Measurements from ENCODE around the gene PRAMEF7. TPM values are rescaled to one million over a fixed set of nuclear protein-coding genes. Genes with fewer than 3 reads are reported as not detected.
"Not testable (repeated sequence)": the region's sequence is repeated elsewhere in the genome, so short reads cannot be mapped to it uniquely, and the experiment has no call there.

The PRAMEF7 gene
- not detected in 2 replicates for total RNA-seq (2014; rRNA removed; shearing (Covaris generic))

DNA sequence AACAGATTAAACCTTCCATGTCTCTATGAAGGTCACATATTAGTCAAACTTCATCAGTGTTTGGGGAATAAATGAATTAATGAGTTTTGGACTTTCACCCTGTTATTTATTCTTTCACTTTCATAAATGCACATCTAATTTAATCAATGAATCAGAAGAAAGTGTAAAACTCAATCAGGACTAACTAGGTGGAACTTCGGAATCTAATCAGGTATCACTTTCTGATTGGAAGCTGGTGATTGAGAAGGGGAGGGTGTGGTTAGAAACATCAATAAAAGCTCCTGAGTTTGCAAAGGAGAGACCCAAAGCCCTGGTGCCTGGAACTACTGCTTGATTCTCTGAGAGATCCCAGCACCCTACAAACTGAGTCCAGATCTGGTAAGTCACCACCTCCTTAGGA, at the start of gene PRAMEF7:
Gene PRAMEF7 (plus strand): TSS at position 301 of the 400 bp plus-strand sequence. CDS start 1,083 bp downstream, outside the sequence.
- H3K4me3 ChIP-seq; H3K27me3 ChIP-seq (replicated peaks); DNase-seq (ENCODE audit: low read depth in 1 of 2, low spot score in 2 of 2); H3K27ac ChIP-seq; H3K4me1 ChIP-seq (replicated peaks); H3K36me3 ChIP-seq; H3K9me3 ChIP-seq (replicated peaks): not testable (repeated sequence)

DNA sequence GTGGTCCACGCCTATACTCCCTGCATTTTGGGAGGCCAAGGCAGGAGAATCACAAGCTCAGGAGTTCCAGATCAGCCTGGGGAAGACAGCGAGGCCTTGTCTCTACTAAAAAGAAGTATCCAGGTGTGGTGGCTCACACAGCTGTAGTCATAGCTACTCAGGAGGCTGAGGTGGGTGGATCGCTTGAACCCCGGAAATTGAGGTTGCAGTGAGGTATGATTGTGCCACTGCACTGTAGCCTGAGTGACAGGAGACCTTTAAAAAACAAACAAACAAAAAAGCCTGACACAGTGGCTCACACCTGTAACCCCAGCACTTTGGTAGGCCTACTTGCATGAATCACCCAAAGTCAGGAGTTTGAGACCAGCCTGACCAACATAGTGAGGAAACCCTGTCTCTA, 38.0 kb upstream of the PRAMEF7 start:
- not testable (repeated sequence) for H3K4me1 ChIP-seq (replicated peaks); H3K27me3 ChIP-seq (replicated peaks); H3K4me3 ChIP-seq; H3K9me3 ChIP-seq (replicated peaks); H3K36me3 ChIP-seq; H3K27ac ChIP-seq; DNase-seq (ENCODE audit: low read depth in 1 of 2, low spot score in 2 of 2)

DNA sequence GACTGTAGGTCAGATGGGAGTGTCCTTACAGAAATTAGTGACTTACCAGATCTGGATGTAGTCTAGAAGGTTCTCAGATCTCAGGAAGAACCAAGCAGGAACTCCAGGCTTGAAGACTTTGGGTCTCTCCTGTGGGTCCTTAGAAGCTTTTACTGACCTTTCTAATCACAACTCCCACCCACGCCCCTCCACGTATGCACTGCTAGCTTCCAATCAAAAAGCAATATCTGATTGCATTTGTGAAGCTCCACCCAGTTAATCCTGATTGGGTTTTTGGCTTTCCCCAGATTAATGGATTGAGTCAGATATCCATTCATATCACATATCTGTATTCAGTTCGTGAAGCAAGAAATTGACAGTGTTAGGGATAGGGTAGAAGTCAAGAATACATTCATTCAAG, 30.3 kb upstream of the PRAMEF7 start, which contains the start of gene PRAMEF4:
Gene PRAMEF4 (minus strand): TSS at position 101 of the 400 bp plus-strand sequence. CDS start 2,807 bp downstream, outside the sequence.
- H3K27ac ChIP-seq; DNase-seq (ENCODE audit: low read depth in 1 of 2, low spot score in 2 of 2); H3K36me3 ChIP-seq; H3K27me3 ChIP-seq (replicated peaks); H3K4me1 ChIP-seq (replicated peaks); H3K9me3 ChIP-seq (replicated peaks); H3K4me3 ChIP-seq: not testable (repeated sequence)

DNA sequence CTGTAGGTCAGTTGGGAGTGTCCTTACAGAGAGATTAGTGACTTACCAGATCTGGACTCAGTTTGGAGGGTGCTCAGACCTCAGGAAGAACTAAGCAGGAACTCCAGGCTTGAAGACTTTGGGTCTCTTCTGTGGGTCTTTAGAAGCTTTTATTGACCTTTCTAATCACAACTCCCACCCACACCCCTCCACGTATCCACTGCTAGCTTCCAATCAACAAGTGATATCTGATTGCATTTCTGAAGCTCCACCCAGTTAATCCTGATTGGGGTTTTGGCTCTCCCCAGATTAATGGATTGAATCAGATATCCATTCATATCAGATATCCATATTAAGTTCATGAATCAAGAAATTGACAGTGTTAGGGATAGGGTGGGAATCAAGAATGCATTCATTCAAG, 18.2 kb upstream of the PRAMEF7 start, which contains the start of gene PRAMEF10:
Gene PRAMEF10 (minus strand): TSS at position 101 of the 400 bp plus-strand sequence. CDS start 2,423 bp downstream, outside the sequence.
- not testable (repeated sequence) for H3K9me3 ChIP-seq (replicated peaks); DNase-seq (ENCODE audit: low read depth in 1 of 2, low spot score in 2 of 2); H3K36me3 ChIP-seq; H3K27ac ChIP-seq; H3K4me3 ChIP-seq; H3K27me3 ChIP-seq (replicated peaks); H3K4me1 ChIP-seq (replicated peaks)

DNA sequence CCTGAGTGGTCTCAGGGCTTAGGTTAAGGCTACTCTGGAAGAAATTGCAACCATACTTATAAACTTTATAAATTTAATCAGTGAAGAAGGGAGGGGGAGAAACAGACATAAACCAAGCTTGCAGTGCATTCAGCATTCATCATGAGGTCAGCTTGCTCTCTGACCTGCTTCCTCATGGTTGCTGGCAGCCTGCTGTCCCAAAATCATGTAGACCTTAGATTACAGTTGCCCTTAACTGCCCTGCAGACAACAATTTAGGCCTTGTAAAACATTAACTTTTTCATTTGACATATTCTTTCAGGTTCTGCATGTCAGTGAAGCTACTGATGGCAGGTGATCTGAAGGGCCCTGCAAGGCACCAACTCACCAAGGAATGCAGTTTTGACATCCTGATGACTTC, 17.2 kb upstream of the PRAMEF7 start:
- not testable (repeated sequence) for DNase-seq (ENCODE audit: low read depth in 1 of 2, low spot score in 2 of 2)

DNA sequence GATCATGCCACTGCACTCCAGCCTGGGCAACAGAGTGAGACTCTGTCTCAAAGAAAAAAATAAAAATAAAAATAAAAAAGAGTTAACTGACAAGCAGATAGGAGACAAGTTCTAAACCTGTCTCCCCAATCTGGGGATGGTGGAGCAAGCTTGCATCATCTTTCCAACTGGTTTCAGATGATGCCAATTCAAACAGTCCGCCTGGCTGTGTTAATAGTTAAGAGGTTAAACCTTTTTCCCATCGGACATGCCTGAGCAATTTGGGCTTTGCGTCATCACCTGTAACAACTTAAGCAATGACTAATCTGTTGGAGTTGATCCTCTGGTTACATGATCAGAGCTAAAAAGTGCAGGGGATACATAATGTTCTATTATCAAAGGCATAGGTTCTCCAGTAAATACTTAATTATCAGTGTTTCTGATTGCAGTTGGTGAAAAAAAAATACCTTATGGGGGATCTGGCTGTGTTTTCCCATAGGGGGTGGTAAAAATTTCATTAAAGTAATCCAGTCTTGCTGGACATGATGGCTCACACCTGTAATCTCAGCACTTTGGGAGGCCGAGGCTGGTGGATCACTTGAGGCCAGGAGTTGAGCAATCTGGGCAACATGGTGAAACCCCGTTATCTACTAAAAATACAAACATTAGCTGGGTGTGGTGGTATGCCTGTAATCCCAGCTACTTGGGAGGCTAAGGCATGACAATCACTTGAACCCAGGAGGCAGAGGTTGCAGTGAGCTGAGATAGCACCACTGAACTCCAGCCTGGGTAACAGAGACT, 12.4 kb upstream of the PRAMEF7 start:
- not testable (repeated sequence) for H3K27me3 ChIP-seq (replicated peaks); H3K4me3 ChIP-seq; H3K4me1 ChIP-seq (replicated peaks); H3K36me3 ChIP-seq; H3K9me3 ChIP-seq (replicated peaks); H3K27ac ChIP-seq; DNase-seq (ENCODE audit: low read depth in 1 of 2, low spot score in 2 of 2)

More for the DNA sequence above, 17.2 kb upstream of the PRAMEF7 start:
- not testable (repeated sequence) for H3K36me3 ChIP-seq; H3K27me3 ChIP-seq (replicated peaks); H3K4me1 ChIP-seq (replicated peaks); H3K27ac ChIP-seq; H3K9me3 ChIP-seq (replicated peaks); H3K4me3 ChIP-seq

DNA sequence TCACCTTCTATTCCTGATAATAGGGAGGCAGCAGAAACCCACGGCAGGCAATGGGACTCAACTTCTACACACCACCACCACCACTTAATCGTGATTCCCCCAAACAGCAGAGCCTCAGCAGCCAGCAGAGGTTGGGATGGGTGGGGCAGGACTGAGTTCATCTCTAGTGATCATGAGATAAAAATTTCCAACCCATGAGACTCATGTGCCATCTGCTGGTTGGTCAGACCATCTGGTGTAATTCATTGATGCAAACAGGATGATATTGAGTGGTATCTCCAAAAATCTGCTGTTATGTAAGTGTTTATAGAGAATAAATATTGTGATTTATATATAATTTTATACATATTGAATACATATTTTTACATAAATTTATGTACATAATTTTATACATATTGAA, 5.3 kb downstream of the PRAMEF7 start:
- H3K4me1 ChIP-seq (replicated peaks); DNase-seq (ENCODE audit: low read depth in 1 of 2, low spot score in 2 of 2); H3K27ac ChIP-seq; H3K27me3 ChIP-seq (replicated peaks); H3K36me3 ChIP-seq; H3K9me3 ChIP-seq (replicated peaks); H3K4me3 ChIP-seq: not testable (repeated sequence)

DNA sequence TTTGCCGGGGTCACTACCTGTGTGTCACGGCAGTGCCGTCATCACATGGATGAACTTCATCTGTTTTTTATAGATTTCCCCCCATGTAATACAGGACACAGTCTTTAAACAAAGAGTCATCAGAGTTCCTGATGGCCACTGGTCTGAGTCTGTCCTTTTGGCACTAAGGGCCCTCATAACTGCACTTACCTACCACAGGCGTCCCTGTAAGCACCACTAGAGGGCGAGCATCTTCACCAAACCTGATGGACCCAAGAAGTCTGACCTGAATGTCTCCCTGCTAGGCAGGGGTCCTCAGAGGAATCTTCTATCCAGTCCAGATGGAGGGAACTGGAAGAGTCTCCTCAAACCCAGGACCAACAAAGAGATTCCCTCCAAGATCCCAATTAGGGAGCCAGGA, 8.0 kb downstream of the PRAMEF7 start:
- DNase-seq (ENCODE audit: low read depth in 1 of 2, low spot score in 2 of 2); H3K36me3 ChIP-seq; H3K27me3 ChIP-seq (replicated peaks); H3K27ac ChIP-seq; H3K4me1 ChIP-seq (replicated peaks); H3K4me3 ChIP-seq; H3K9me3 ChIP-seq (replicated peaks): not testable (repeated sequence)

DNA sequence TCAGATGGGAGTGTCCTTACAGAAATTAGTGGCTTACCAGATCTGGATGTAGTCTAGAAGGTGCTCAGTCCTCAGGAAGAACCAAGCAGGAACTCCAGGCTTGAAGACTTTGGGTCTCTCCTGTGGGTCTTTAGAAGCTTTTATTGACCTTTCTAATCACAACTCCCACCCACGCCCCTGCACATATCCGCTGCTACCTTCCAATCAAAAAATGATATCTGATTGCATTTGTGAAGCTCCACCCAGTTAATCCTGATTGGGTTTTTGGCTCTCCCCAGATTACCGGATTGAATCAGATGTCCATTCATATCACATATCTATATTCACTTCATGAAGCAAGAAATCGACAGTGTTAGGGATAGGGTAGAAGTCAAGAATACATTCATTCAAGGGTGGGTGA, 31.1 kb downstream of the PRAMEF7 start, which contains the start of gene PRAMEF6:
Gene PRAMEF6 (minus strand): TSS at position 101 of the 400 bp plus-strand sequence. CDS start 5,062 bp downstream, outside the sequence.
- not testable (repeated sequence) for H3K4me1 ChIP-seq (replicated peaks); H3K9me3 ChIP-seq (replicated peaks); H3K27me3 ChIP-seq (replicated peaks); H3K27ac ChIP-seq; DNase-seq (ENCODE audit: low read depth in 1 of 2, low spot score in 2 of 2); H3K4me3 ChIP-seq; H3K36me3 ChIP-seq

Other genes with a start within 250 kb of the PRAMEF7 start
- not detected in 2 replicates for gene AADACL3, start 200.5 kb upstream of the PRAMEF7 start, total RNA-seq (2014; rRNA removed; shearing (Covaris generic))
- not detected in 2 replicates for gene CFAP107, start 170.4 kb upstream of the PRAMEF7 start, total RNA-seq (2014; rRNA removed; shearing (Covaris generic))
- not detected in 2 replicates for gene PRAMEF12, start 142.9 kb upstream of the PRAMEF7 start, total RNA-seq (2014; rRNA removed; shearing (Covaris generic))
- gene PRAMEF1, start 125.2 kb upstream of the PRAMEF7 start, total RNA-seq (2014; rRNA removed; shearing (Covaris generic)): not detected in 2 replicates
- not detected in 2 replicates for gene PRAMEF11, start 85.2 kb upstream of the PRAMEF7 start, total RNA-seq (2014; rRNA removed; shearing (Covaris generic))
- gene HNRNPCL1, start 67.9 kb upstream of the PRAMEF7 start, total RNA-seq (2014; rRNA removed; shearing (Covaris generic)): not detected in 2 replicates
- not detected in 2 replicates for gene PRAMEF2, start 59.5 kb upstream of the PRAMEF7 start, total RNA-seq (2014; rRNA removed; shearing (Covaris generic))
- not detected in 2 replicates for gene PRAMEF4, start 30.4 kb upstream of the PRAMEF7 start, total RNA-seq (2014; rRNA removed; shearing (Covaris generic))
- not detected in 2 replicates for gene PRAMEF10, start 18.3 kb upstream of the PRAMEF7 start, total RNA-seq (2014; rRNA removed; shearing (Covaris generic))
- not detected in 2 replicates for gene PRAMEF6, start 31.0 kb downstream of the PRAMEF7 start, total RNA-seq (2014; rRNA removed; shearing (Covaris generic))
- not detected in 2 replicates for gene PRAMEF27, start 140.0 kb downstream of the PRAMEF7 start, total RNA-seq (2014; rRNA removed; shearing (Covaris generic))
- gene HNRNPCL3, start 144.2 kb downstream of the PRAMEF7 start, total RNA-seq (2014; rRNA removed; shearing (Covaris generic)): not detected in 2 replicates
- not detected in 2 replicates for gene PRAMEF25, start 154.2 kb downstream of the PRAMEF7 start, total RNA-seq (2014; rRNA removed; shearing (Covaris generic))
- gene HNRNPCL2, start 200.2 kb downstream of the PRAMEF7 start, total RNA-seq (2014; rRNA removed; shearing (Covaris generic)): not detected in 2 replicates
- not detected in 2 replicates for gene PRAMEF26, start 239.4 kb downstream of the PRAMEF7 start, total RNA-seq (2014; rRNA removed; shearing (Covaris generic))
- not detected in 2 replicates for gene HNRNPCL4, start 249.0 kb downstream of the PRAMEF7 start, total RNA-seq (2014; rRNA removed; shearing (Covaris generic))

All from SJSA1 (cell line).